ENCODE measurements around the gene OLA1. TPM values are rescaled to one million over a fixed set of nuclear protein-coding genes. Genes with fewer than 3 reads are reported as not detected.

The OLA1 gene
- total RNA-seq (2022; extraction: Qiagen RNA extraction; ENCODE audit: low read depth), result 120 to 133 TPM (median 126 TPM) in 5 replicates

DNA sequence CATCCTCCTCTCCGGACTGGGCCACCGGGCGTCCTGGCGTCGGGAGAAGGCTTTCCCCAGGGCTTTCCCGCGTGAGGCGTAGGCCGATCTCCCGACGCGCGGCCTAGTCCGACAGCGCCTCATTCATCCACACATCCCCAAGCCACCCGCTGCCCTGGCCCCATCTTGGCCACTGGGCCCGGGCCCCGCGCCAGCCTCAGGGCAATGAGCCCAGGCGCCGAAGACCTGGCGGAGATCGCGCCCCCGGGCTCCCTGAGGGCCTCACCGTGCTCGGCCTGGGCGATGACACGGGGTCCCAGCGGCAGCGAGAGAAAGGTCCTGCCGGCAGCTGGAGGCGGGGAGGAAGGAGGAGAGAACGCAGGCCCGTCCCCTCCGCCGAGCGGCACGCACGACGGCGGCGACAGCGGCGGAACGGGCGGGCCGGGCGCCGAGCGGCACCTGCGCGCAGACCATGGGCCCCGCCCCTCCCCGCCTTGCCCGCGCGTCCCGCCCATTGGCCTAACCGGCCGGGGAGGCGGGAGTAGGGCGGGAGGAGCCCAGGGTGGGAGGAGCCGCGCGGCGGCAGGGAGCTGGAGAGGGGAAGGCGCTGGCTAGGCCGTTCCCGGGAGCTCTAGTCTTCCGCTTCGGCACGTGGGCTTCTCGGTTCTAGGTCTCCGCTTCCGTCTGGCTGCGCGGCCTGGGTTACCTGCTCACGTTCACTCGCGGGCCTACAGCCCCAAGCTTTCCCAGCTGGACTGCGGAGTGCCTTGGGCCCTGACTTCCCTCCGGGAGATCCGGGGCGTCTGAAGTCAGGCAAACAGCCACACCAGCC is at the start of gene OLA1:
TSS of gene OLA1 (minus strand) at position 346 of the 811 bp plus-strand sequence. CDS start 1,717 bp downstream, outside the sequence.

Other genes starting within 250 kb of the OLA1 start
- gene SP9, start 86.4 kb upstream of the OLA1 start, total RNA-seq (2022; extraction: Qiagen RNA extraction; ENCODE audit: low read depth), result 1.9 to 2.7 TPM (median 2.5 TPM) in 5 replicates
- gene SCRN3, start 147.2 kb upstream of the OLA1 start, total RNA-seq (2022; extraction: Qiagen RNA extraction; ENCODE audit: low read depth), result 13.4 to 15.9 TPM (median 14.9 TPM) in 5 replicates
- gene GPR155, start 238.5 kb upstream of the OLA1 start, total RNA-seq (2022; extraction: Qiagen RNA extraction; ENCODE audit: low read depth), result 0.19 to 0.28 TPM (median 0.25 TPM) in 4 of 5 replicates, not detected in the other

Data from A549 treated with GW870086 at 1 μM for 4 hours (cell line).